NCI-H82 treated with DMSO at 0.1 percent for 48 hours (cell line): Measurements from ENCODE around the gene ATN1.
"Not testable (repeated sequence)": the region's sequence is repeated elsewhere in the genome, so short reads cannot be mapped to it uniquely, and the experiment has no call there.

Source experiments
- DNase-seq: peaks from one replicate; lab custom pipeline; 2025; ENCODE audit not compliant: unreplicated experiment; lab: John Stamatoyannopoulos, UW

ATN1 gene, protein sequence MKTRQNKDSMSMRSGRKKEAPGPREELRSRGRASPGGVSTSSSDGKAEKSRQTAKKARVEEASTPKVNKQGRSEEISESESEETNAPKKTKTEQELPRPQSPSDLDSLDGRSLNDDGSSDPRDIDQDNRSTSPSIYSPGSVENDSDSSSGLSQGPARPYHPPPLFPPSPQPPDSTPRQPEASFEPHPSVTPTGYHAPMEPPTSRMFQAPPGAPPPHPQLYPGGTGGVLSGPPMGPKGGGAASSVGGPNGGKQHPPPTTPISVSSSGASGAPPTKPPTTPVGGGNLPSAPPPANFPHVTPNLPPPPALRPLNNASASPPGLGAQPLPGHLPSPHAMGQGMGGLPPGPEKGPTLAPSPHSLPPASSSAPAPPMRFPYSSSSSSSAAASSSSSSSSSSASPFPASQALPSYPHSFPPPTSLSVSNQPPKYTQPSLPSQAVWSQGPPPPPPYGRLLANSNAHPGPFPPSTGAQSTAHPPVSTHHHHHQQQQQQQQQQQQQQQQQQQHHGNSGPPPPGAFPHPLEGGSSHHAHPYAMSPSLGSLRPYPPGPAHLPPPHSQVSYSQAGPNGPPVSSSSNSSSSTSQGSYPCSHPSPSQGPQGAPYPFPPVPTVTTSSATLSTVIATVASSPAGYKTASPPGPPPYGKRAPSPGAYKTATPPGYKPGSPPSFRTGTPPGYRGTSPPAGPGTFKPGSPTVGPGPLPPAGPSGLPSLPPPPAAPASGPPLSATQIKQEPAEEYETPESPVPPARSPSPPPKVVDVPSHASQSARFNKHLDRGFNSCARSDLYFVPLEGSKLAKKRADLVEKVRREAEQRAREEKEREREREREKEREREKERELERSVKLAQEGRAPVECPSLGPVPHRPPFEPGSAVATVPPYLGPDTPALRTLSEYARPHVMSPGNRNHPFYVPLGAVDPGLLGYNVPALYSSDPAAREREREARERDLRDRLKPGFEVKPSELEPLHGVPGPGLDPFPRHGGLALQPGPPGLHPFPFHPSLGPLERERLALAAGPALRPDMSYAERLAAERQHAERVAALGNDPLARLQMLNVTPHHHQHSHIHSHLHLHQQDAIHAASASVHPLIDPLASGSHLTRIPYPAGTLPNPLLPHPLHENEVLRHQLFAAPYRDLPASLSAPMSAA (N-terminal part only)

DNA sequence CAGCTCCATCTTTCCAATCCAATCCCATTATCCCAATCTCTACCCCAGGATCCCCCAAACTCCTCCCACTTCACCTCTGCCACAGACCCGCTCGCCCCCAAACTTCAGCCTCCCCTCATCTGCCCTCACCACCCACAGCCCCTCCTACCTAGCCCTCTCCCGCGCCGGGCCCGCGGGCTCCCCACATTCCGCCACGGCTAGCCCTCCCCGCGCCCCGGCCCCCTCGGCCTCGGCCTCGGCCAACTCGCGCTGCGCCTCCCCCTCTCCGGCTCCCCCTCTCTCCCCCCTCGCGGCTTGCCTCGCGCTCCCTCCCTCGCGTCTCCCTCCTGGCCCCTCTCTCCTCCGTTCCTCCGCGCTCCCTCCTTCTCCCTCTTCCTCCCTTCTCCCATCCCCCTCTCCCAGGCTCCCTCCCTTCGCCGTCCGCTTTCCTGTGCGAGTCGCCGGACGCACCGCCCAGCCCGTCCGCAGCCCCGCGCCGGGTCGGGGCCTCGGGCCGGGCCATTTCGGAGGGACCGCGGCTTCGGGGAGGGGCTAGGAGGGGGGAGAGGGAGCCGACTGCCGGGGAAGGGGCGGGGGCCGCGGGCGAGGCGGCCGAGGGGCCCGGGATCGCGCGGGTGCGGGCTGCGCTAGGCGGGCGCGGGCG is at the start of gene ATN1:
TSS of gene ATN1 (plus strand) at position 581 of the 643 bp plus-strand sequence. CDS start 6,043 bp downstream, outside the sequence.
- DNase-seq = peak; percentile 63

DNA sequence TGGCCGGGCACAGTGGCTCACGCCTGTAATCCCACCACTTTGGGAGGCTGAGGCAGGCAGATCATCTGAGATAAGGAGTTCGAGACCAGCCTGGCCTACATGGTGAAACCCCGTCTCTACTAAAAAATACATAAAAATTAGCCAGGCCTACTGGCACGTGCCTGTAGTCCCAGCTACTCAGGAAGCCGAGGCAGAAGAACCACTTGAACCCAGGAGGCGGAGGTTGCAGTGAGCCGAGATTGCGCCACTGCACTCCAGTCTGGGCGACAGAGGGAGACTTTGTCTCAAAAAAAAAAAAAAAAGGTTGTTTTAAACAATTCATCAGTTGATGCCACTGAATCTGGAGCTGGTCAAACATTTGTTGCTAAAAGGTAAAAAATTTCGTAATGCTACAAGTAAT is 47.9 kb upstream of the ATN1 start:
- DNase-seq = not testable (repeated sequence)

DNA sequence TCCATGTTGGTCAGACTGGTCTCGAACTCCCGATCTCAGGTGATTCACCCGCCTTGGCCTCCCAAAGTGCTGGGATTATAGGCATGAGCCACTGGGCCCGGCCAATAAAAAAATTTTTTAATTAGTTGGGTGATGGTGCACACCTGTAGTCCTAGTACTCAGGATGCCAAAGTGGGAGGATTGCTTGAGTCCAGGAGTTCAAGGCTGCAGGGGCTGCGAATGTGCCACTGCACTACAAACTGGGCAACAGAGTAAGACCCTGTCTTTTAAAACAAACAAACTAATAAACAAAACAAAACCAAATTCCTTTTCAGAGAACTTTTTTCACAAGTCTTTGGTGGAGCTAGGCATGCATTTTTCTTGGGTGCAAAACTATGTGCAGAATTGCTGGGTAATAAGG is 44.5 kb upstream of the ATN1 start:
- no peak for DNase-seq

DNA sequence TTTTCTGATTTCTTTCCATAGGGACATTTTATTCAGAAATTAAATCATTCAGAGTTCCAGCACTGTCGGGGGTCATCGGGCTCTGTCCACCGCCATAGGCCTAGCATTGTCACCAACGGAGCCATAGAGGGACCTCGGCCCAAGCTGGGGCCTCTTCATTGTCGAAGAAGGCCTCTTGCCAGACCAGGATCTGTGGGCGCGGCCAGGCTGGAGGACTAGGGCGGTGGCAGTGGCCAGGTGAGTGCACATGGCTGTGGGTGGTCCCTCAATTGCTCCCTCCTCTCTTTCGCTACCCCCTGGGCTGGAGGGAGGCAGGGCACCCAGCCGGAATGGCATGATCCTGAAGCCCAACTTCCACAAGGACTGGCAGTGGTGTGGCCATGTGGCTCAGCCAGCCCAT is 44.1 kb upstream of the ATN1 start:
- DNase-seq = no peak

DNA sequence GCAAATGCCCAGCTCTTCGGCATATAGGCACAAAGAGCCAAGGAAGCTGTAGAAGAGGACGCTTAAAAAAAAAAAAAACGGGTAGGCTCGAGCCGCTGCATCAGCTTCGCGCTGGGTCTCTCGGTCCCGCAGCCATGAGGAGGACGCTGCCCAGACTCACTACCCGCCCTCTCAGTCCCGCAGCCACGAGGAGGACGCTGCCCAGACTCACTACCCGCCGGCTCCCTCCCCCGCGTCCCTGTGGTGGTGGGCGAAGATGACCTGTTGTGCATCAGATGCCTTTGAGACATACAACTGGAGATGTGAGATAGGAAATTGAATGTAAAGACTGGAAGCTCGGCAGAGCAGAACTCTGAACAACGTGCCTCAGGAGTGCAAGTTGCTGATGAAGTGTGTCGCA is 43.2 kb upstream of the ATN1 start:
- no peak for DNase-seq

DNA sequence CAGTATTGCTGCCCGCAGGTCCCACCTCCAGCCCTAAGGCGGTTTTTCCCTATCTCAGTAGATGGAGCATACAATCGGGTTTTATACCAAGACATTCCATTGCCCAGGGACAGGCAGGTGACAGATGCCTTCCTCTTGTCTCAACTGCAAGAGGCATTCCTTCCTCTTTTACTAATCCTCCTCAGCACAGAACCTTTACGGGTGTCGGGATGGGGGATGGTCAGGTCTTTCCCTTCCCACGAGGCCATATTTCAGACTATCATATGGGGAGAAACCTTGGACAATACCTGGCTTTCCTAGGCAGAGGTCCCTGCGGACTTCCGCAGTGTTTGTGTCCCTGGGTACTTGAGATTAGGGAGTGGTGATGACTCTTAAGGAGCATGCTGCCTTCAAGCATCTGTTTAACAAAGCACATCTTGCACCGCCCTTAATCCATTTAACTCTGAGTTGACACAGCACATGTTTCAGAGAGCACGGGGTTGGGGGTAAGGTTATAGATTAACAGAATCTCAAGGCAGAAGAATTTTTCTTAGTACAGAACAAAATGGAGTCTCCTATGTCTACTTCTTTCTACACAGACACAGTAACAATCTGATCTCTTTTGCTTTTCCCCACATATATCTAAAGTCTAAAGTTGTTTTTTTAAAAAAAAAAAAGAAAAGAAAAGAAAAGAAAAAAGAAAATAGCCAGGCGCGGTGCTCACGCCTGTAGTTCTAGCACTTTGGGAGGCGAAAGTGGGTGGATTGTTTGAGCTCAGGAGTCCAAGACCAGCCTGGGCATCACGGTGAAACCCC is 41.4 kb upstream of the ATN1 start:
- DNase-seq = not testable (repeated sequence)

DNA sequence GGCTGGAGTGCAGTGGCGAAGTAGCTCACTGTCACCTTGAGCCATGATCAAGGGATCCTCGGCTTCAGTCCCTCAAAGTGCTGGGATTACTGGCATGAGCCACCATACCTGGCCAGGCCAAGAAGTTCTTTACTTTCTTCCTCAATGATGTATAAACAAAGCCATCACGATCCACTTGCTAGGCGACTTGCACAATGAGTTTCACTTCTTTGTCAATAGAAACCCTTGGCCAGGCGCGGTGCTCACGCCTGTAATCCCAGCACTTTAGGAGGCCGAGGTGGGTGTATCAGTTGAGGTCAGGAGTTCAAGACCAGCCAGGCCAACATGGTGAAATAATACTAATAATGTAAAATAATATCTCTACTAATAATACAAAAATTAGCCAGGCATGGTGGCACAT is 40.3 kb upstream of the ATN1 start:
- DNase-seq = no peak

DNA sequence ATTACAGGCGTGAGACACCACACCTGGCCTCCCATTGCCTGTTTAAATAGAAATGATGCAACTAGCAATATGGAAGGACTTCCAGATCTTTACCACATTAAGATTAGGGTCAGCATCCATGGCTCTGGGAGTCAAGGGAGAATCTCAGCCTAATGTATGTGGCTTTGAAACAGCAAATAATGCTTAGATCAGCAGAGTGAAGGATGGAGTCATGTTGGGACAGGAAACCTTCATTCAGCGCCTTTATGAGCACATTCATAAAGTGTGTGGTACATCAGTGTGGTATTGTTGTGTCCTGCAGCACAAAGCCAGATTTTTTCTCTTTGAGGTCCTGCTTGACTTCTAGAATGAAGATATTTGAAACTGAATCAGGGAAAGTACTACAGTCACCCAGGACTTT is 39.4 kb upstream of the ATN1 start:
- no peak for DNase-seq

DNA sequence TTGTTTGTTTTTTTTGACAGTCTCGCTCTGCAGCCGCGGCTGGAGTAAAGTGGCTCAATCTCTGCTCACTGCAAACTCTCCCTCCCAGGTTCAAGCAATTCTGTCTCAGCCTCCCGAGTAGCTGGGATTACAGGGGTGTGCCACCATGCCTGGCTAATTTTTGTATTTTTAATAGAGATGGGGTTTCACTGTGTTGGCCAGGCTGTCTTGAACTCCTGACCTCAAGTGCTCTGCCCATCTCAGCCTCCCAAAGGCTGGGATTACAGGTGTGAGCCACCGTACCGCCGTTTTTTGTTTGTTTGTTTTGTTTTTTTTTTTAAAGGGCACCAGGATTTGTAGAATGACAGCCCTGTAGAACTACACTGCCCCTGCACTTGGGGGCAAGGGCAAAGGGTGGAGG is 39.0 kb upstream of the ATN1 start:
- not testable (repeated sequence) for DNase-seq

DNA sequence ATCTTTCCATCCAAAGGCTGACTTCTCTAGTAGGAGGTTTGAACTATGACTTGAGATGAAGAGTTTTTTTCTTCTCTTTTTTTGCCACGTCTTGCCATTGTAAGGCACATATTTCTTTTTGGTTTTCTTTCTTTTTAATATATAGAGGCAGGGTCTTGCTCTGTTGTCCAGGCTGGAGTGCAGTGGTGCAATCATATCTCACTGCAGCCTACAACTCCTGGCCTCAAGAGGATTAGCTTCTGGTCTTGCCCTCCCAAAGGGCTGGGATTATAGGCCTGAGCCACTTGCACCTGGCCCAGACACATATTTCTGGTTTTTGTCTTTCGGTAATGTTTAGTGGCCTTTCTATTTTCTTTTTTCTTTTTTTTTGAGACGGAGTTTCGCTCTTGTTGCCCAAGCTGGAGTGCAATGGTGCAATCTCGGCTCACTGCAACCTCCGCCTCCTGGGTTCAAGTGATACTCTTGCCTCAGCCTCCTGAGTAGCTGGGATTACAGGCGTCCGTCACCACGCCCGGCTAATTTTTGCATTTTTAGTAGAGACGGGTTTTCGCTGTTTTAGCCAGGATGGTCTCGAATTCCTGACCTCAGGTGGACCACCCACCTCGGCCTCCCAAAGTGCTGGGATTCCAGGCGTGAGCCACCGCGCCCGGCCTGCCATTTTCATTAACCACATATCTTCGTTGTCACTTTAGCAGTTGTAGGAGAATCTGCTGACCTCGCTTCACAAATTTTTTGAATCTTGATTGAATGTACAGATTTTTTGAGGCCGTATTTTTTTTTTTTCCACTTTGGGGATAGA is 37.8 kb upstream of the ATN1 start:
- not testable (repeated sequence) for DNase-seq

DNA sequence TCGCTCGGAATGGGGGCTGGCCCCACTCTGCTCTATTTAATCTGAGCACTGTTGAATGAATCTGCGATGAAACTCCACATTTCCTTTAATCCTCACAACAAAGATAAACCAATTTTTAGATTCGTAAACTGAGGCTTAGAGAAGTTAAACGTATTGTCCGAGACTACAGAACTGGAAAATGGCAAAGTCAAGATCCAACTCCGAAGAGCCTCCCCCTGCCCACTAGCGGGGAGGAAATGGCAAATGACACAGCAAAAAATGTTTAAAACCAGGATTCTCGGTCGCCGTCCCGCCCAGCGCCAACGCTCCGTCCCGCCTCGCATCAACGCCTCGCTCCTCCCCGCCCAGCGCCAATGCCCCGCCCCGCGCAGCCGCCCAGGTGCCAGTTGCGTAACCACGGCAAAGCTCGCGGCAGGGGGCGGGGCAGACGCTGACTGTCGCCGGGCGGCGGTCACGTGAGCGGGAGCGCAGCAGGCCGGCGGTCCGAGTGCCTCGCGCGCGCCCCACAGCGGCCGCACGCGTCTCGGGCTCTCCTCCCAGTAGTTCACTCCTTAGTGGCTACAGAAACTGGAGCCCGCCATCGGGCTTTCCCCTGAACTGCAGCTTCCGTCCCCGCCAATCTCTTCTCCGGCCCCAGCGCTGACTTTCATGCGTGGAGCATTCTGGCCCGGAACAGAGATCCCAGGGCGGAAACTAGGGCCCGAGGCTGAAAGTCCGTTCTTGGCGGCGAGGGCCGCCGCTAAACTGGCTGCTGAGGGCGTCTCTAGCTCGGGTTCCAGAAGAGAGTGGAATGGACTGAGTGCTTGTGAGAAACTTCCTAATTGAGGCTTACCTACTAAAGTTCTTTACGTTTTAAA is 36.7 kb upstream of the ATN1 start:
- DNase-seq = peak; percentile 92

DNA sequence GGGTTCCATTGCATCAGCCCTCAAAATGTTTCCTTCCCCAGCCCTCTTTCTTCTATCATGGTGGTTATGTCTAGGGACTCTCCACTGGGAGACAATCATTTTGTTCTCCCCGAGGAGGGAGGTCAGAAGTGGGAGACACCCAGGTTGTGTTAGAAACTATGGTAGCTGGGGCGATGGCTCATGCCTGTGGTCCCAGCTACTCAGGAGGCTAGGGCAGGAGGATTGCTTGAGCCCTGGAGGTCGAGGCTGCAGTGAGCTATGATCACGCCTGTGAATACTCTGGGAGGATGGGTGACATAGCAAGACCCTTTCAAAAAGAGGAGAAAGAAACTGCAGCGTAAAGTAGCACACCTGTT is 36.1 kb upstream of the ATN1 start:
- DNase-seq = no peak

DNA sequence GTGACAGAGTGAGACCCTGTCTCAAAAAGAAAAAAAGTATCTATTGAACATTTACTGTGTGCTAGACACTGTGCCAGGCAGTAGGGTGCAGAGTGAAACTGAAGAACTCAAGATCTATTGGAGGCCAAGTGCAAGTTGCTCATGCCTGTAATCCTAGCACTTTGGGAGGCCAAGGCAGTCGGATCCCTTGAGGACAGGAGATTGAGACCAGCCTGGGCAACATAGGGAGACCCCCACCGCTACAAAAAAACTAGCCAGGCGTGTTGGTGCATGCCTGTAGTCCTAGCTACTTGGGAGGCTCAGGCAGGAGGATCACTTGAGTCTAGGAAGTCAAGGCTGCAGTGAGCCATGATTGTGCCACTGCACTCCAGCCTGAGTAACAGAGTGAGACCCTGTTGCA is 35.1 kb upstream of the ATN1 start:
- DNase-seq = not testable (repeated sequence)

DNA sequence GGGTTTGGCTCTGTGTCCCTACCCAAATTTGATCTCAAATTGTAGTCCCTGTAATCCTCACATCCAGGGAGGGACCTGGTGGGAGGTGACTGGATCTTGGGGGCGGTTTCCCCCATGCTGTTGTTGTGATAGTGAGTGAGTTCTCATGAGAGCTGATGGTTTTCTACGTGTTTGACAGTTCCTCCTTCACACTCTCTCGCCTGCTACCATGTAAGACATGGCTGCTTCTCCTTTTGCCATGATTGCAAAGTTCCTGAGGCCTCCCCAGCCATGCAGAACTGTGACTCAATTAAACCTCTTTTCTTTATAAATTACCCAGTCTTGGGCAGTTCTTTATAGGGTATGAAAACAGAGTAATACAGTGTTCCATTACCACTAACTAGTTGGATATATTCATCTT is 33.4 kb upstream of the ATN1 start:
- no peak for DNase-seq

DNA sequence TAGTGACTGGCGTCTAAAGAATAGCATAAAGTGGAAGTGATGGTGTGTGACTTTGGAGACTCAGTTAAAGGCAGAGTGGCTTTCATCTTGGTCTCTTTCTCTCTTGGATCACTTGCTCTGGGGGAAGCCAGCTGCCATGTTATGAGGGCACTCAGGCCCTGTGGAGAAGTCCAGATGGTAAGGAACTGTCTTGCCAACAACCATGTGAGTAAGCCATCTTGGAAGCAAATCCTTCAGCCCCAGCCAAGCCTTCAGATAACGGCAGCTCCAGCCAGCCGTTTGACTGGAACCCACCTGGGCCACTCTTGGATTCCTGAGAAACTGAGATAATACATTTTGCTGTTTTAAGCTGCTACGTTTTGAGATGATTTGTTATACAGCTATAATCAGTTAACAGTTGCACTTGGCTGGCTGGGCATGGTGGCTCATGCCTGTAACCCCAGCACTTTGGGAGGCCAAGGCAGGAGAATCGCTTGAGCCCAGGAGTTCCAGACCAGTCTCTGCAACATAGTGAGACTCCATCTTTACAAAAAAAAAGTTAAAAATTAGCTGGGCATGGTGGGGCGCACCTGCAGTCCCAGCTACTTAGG is 30.8 kb upstream of the ATN1 start:
- no peak for DNase-seq

DNA sequence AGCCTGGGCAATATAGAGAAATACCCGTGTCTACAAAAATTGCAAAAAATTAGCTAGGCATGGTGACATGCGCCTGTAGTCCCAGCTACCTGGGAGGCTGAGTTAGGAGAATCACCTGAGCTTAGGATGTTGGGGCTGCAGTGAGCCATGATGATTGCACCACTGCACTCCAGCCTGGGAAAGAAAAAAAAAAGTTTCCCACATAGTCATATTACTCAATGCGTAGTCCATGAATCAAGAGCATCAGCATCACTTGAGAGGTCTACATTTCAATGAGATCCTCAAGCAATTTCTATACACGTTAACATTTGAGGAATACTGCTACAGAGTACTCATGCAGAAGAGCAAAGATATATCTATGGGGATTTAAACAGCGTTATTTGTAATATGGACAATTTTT is 28.3 kb upstream of the ATN1 start:
- DNase-seq = no peak

DNA sequence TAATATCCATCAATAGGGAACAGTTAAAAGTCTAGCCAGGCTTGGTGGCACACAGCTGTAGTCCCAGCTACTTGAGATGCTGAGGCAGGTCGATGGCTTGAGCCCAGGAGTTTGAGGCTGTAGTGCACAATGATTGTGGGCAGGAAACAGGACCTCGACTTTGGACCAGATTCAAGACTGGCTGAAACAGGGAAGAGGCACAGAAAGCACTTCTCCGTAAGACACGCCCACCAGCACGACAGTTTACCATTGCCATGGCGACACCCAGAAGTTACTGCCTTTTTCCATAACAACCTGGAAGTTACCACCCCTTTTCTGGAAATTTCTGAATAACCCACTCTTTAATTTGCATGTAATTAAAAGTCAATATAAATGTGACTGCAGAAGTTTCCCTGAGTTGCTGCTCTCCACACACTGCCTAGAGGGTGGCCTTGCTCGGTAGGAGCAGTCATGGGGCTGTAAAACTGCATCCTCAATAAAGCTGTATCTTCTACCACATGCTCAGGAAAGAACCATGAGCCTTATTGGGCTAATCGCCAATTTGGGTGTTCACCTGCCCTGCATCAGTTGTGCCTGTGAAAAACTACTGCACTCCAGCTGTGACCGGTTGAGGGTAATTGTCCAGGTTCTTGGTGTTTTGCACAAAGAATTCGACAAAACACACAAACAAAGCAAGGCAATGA is 27.8 kb upstream of the ATN1 start:
- DNase-seq = no peak

DNA sequence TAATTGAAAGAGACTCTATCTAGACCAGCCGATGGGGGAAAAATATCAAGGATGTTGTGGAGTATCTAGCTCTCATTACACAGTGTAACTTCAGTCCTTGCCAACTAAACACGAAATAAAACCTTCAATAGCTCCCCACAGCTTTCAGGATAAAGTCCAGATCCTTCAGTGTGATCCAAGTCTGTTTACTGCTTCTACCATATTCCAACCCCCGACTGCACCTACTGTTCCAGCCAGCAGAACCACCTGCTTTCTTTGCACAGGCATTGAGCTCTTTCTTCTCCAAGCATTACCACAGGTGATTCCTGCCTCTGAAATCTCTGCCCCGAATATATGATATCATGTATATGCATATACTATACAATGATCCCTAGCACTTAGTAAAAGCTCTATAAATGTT is 25.3 kb upstream of the ATN1 start:
- no peak for DNase-seq
